Measurements from ENCODE around the gene LSG1.
"Not testable (repeated sequence)": the region's sequence is repeated elsewhere in the genome, so short reads cannot be mapped to it uniquely, and the experiment has no call there.

- not testable (repeated sequence) for TF ChIP-seq EZH2 (IDR thresholded peaks at IDR 0.05; ENCODE audit: insufficient read depth, poor library complexity, severe bottlenecking); EZH2phosphoT487 (IDR thresholded peaks at IDR 0.05; ENCODE audit: insufficient read depth, low read depth)
These were observed 41.3 kb downstream of the LSG1 start for GRCh38 chr3:194630681-194631080.

All from GM23248 (cell line).